GM12891 (cell line): ENCODE data around the gene MCU.

Experiments used
- POLR2A ChIP-seq: IDR thresholded peaks from 2 replicates; pipeline ENCODE4 v1.6.1; 2011; ENCODE audit warnings: low read depth, low read length, control low read depth
- POLR2AphosphoS5 ChIP-seq: IDR thresholded peaks from 2 replicates; pipeline ENCODE4 v1.6.1; 2011; ENCODE audit warnings: low read depth, low read length, control low read depth

GRCh38 chr10:72819053-72819452 lies 127.1 kb downstream of the MCU start:
- no peak for TF ChIP-seq POLR2A
- no peak for TF ChIP-seq POLR2AphosphoS5
